GM18861 (cell line): ENCODE data around the gene CYREN.
A peak's percentile ranks its signal among the peaks of the same experiment; 100 is the strongest.
"Not testable (repeated sequence)": the region's sequence is repeated elsewhere in the genome, so short reads cannot be mapped to it uniquely, and the experiment has no call there.

Source experiments
- ATAC-seq: cut with Tn5 transposase; IDR thresholded peaks from one replicate; pipeline ENCODE4 v1.9.1; 2021; ENCODE audit not compliant: unreplicated experiment

Gene CYREN

GRCh38 chr7:135170274-135170997 lies at the start of gene CYREN:
TSS of gene CYREN (minus strand) at chr7:135170707. CDS start at chr7:135168922, 1,785 bp downstream.
- ATAC-seq, result peak; percentile 54

GRCh38 chr7:135217645-135218509 lies 47.4 kb upstream of the CYREN start:
- ATAC-seq, result no peak

GRCh38 chr7:135215698-135216097 lies 45.2 kb upstream of the CYREN start:
- ATAC-seq, result no peak

- no peak for ATAC-seq
Observed at GRCh38 chr7:135215180-135215579, 44.7 kb upstream of the CYREN start.

GRCh38 chr7:135213831-135214230 lies 43.3 kb upstream of the CYREN start:
- ATAC-seq, result no peak

- not testable (repeated sequence) for ATAC-seq
Observed at GRCh38 chr7:135211946-135212685, 41.6 kb upstream of the CYREN start.

- peak; percentile 61 for ATAC-seq
Observed at GRCh38 chr7:135211179-135211945, 40.9 kb upstream of the CYREN start, which contains the start of gene WDR91. TSS of gene WDR91 (minus strand) at chr7:135211526. CDS start at chr7:135211502, 24 bp downstream.

- no peak for ATAC-seq
Observed at GRCh38 chr7:135210888-135211178, 40.3 kb upstream of the CYREN start.

GRCh38 chr7:135209225-135209834 lies 38.8 kb upstream of the CYREN start:
- ATAC-seq, result no peak

GRCh38 chr7:135208102-135208793 lies 37.7 kb upstream of the CYREN start:
- ATAC-seq, result no peak

- ATAC-seq, result no peak
Observed at GRCh38 chr7:135207406-135208101, 37.0 kb upstream of the CYREN start.

- ATAC-seq, result peak; percentile 41
Observed at GRCh38 chr7:135206941-135207391, 36.5 kb upstream of the CYREN start.

- ATAC-seq, result no peak
Observed at GRCh38 chr7:135205850-135206249, 35.3 kb upstream of the CYREN start.

GRCh38 chr7:135204876-135205275 lies 34.4 kb upstream of the CYREN start:
- no peak for ATAC-seq

- no peak for ATAC-seq
Observed at GRCh38 chr7:135204341-135204749, 33.8 kb upstream of the CYREN start.

- ATAC-seq, result no peak
Observed at GRCh38 chr7:135201350-135201749, 30.8 kb upstream of the CYREN start.

GRCh38 chr7:135200821-135201331 lies 30.4 kb upstream of the CYREN start:
- no peak for ATAC-seq

GRCh38 chr7:135199439-135199838 lies 28.9 kb upstream of the CYREN start:
- ATAC-seq, result no peak
